ENCODE measurements around the gene SERAC1.

- no peak for TF ChIP-seq CTCF (IDR thresholded peaks at IDR 0.05)
- TF ChIP-seq POLR2A (IDR thresholded peaks at IDR 0.05), result no peak
Observed at GRCh38 chr6:158078320-158078719, 89.7 kb downstream of the SERAC1 start.
